K562 (cell line): ENCODE measurements around the gene ZNF782. TPM values are rescaled to one million over a fixed set of nuclear protein-coding genes. Genes with fewer than 3 reads are reported as not detected.

ENCODE experiments used
- BACH1 ChIP-seq: fragments of 200-800 bp; sonication (Bioruptor generic); IDR thresholded peaks from 2 replicates; pipeline ENCODE4 v1.6.1; 2016; ENCODE audit warnings: missing genetic modification characterization, missing compliant biosample characterization
- CBFB ChIP-seq: sonication (generic); formaldehyde crosslinking; IDR thresholded peaks from 2 replicates; pipeline ENCODE4 v1.4.0; 2020; ENCODE audit warnings: mild to moderate bottlenecking, missing genetic modification reagents
- DIDO1 ChIP-seq: fragments of 450-650 bp; IDR thresholded peaks from 2 replicates; pipeline ENCODE4 v1.6.1; 2016; ENCODE audit warnings: low read depth, missing biosample characterization, missing genetic modification characterization
- HNRNPUL1 ChIP-seq: fragments of 200-400 bp; formaldehyde crosslinking; IDR thresholded peaks from 2 replicates; pipeline ENCODE4 v1.6.1; 2017; ENCODE audit warnings: low read length
- KHSRP ChIP-seq: fragments of 450-650 bp; IDR thresholded peaks from 2 replicates; pipeline ENCODE4 v1.6.1; 2017
- MAFG ChIP-seq: fragments of 450-650 bp; conservative IDR thresholded peaks from 2 replicates; pipeline ENCODE4 v1.6.1; 2016; ENCODE audit warnings: missing genetic modification characterization, missing compliant biosample characterization
- MIER1 ChIP-seq: fragments of 450-650 bp; IDR thresholded peaks from 2 replicates; pipeline ENCODE4 v1.6.1; 2016; ENCODE audit warnings: antibody characterized with exemption, mild to moderate bottlenecking, low read depth
- PURB ChIP-seq: sonication (generic); formaldehyde crosslinking; IDR thresholded peaks from 2 replicates; pipeline ENCODE4 v1.9.0; 2021; ENCODE audit warnings: low read depth, mild to moderate bottlenecking, missing genetic modification reagents
- RHOXF2B ChIP-seq: fragments of 250-450 bp; sonication (Bioruptor Pico); conservative IDR thresholded peaks from 2 replicates; pipeline ENCODE4 v1.5.1; 2021
- TAF1 ChIP-seq: IDR thresholded peaks from 2 replicates; pipeline ENCODE4 v1.6.1; 2011; ENCODE audit warnings: mild to moderate bottlenecking, low read length, moderate library complexity; ENCODE audit not compliant: insufficient read depth, control insufficient read depth, severe bottlenecking; ENCODE audit errors: extremely low read depth
- TEAD1 ChIP-seq, 2 experiments: fragments of 450-650 bp in 1 of 2; sonication (generic) in 1 of 2; formaldehyde crosslinking; IDR thresholded peaks; 2 replicates each; pipeline versions ENCODE4 v1.4.0 to v1.8.0; 2020 to 2022; ENCODE audit warnings: mild to moderate bottlenecking in 2 of 2, missing genetic modification reagents in 1 of 2
- TRIM28 ChIP-seq: fragments of 450-650 bp; IDR thresholded peaks from 2 replicates; pipeline ENCODE4 v1.6.1; 2017
- ZEB2 ChIP-seq: fragments of 450-650 bp; IDR thresholded peaks from 2 replicates; pipeline ENCODE4 v1.6.1; 2016
- ZFP91 ChIP-seq: sonication (generic); formaldehyde crosslinking; IDR thresholded peaks from 2 replicates; pipeline ENCODE4 v1.8.0; 2022; ENCODE audit warnings: mild to moderate bottlenecking, missing genetic modification reagents
- ZNF133 ChIP-seq: fragments of 250-450 bp; sonication (Bioruptor Pico); IDR thresholded peaks from 2 replicates; pipeline ENCODE4 v1.4.0; 2020; ENCODE audit warnings: mild to moderate bottlenecking
- ZNF140 ChIP-seq: fragments of 250-450 bp; sonication (Bioruptor Pico); IDR thresholded peaks from 2 replicates; pipeline ENCODE4 v1.8.0; 2021; ENCODE audit warnings: moderate library complexity, mild to moderate bottlenecking, inconsistent platforms
- ZNF184 ChIP-seq: sonication (generic); formaldehyde crosslinking; IDR thresholded peaks from 2 replicates; pipeline ENCODE4 v1.5.0; 2020; ENCODE audit warnings: missing genetic modification reagents
- ZNF3 ChIP-seq: fragments of 250-450 bp; sonication (Bioruptor Pico); IDR thresholded peaks from 2 replicates; pipeline ENCODE4 v1.5.0; 2021; ENCODE audit warnings: mild to moderate bottlenecking, moderate library complexity
- ZNF584 ChIP-seq: fragments of 200-800 bp; sonication (Bioruptor generic); IDR thresholded peaks from 2 replicates; pipeline ENCODE4 v1.6.1; 2016; ENCODE audit warnings: low read depth, mild to moderate bottlenecking, missing genetic modification characterization, missing compliant biosample characterization
- ZNF77 ChIP-seq: fragments of 250-450 bp; sonication (Bioruptor Pico); IDR thresholded peaks from 2 replicates; pipeline ENCODE4 v1.5.0; 2020
- polyA plus RNA-seq, 8 experiments: library from polyadenylated mRNA; depleted of rRNA in 4 of 8; stranded (reverse) in 5 of 8; unstranded in 3 of 8; fragments of >200 nt; fragmentation: Nextera tagmentation in 2 of 8; fragmentation: Illumina TruSeq in 1 of 8; extraction: Ambion mirVana in 2 of 8; extraction: Trizol in 1 of 8; gene quantifications; 2 replicates each; pipeline versions ENCODE4 v1.2.1 to v1.2.3, GENCODE V29; 2011 to 2014; ENCODE audit warnings: inconsistent platforms in 1 of 8, missing spikeins in 1 of 8
- total RNA-seq, 7 experiments: library from RNA; depleted of rRNA in 6 of 7; stranded (reverse); fragments of >200 nt in 6 of 7; fragmentation: Illumina TruSeq in 2 of 7; extraction: Trizol in 2 of 7; gene quantifications; 2 replicates each; pipeline versions ENCODE4 v1.2.1 to v1.2.3, GENCODE V29; 2011 to 2021; ENCODE audit warnings: low replicate concordance in 1 of 7
- TF ChIP-seq, protein P1 (sequence below), 2 experiments: fragments of 200-800 bp in 1 of 2; sonication (Bioruptor generic) in 1 of 2; sonication (generic) in 1 of 2; formaldehyde crosslinking in 1 of 2; IDR thresholded peaks in 1 of 2; conservative IDR thresholded peaks in 1 of 2; 2 replicates each; pipeline versions ENCODE4 v1.5.0 to v1.6.1; 2016 to 2020; ENCODE audit warnings: missing compliant biosample characterization in 1 of 2, missing genetic modification characterization in 1 of 2, missing genetic modification reagents in 1 of 2
- TF ChIP-seq, protein P2 (sequence below): fragments of 200-400 bp; formaldehyde crosslinking; IDR thresholded peaks from 2 replicates; pipeline ENCODE4 v1.6.1; 2017; ENCODE audit warnings: mild to moderate bottlenecking, low read depth, low read length, moderate library complexity

Gene ZNF782
- total and polyA plus RNA-seq, 9 of the 15 experiments (the other 6 are each of a cell fraction or from before 2014, with no cell fraction given) = 0.38 to 8.8 (median 4.5) TPM

DNA sequence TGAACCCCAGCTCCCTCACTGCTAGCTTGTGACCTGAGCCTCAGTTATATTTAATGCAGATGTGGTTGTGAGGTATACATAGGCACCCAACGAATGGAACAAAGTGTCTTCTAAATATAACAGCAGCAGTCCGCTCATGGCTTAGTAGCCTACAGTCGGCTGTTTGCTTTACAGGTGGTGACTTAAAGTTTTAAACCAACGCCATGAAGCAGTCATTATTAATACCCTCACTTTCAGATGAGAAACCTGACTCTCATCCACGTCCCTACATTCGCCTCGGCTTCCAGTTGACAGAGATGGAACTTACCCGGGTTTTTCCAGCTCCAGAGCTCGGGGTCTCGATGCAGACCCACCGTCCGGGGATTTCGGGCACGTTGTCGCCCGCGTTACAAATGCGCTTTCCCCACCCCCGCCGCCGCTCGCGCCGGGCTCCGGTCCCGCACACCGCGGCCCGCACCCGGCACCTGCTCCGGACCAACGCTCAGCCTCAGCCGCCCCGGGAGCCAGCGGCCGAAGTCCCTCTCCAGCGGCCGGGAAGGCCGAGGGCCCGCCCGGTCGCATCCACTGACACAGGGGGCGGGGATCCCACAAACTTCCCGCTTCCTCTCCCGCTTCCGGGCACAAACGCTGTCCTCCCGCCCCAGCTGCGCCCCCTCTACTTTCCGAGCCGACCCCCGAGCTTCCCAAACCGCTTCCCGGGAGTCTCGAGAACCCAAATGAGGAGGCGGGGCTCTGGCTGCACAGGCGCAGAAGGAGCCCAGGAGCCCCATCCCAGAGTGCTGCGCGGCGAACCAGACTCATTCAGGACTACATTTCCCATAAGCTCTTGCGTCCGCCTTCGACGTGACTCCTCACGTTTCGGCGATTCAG is at the start of gene ZNF782 (continued):
- TF ChIP-seq, protein P1, sequence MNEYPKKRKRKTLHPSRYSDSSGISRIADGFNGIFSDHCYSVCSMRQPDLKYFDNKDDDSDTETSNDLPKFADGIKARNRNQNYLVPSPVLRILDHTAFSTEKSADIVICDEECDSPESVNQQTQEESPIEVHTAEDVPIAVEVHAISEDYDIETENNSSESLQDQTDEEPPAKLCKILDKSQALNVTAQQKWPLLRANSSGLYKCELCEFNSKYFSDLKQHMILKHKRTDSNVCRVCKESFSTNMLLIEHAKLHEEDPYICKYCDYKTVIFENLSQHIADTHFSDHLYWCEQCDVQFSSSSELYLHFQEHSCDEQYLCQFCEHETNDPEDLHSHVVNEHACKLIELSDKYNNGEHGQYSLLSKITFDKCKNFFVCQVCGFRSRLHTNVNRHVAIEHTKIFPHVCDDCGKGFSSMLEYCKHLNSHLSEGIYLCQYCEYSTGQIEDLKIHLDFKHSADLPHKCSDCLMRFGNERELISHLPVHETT (CRISPR knock-in tag; conservative IDR thresholded peaks at IDR 0.05 in 1 of 2, IDR thresholded peaks at IDR 0.05 in 1 of 2) = no peak
- TF ChIP-seq ZEB2 (no peak), RHOXF2B (CRISPR knock-in tag) (no peak), HNRNPUL1 (no peak), TRIM28 (no peak), ZNF184 (CRISPR knock-in tag) (no peak), ZNF133 (CRISPR knock-in tag) (no peak), MAFG (no peak), KHSRP (no peak), ZNF3 (CRISPR knock-in tag) (no peak), ZNF584 (CRISPR knock-in tag) (no peak), ZNF77 (CRISPR knock-in tag) (no peak), CBFB (CRISPR knock-in tag) (no peak), ZNF140 (CRISPR knock-in tag) (no peak), DIDO1 (tag) (no peak), TAF1 (peak; percentile 41), PURB (CRISPR knock-in tag) (no peak), BACH1 (tag) (peak; percentile 53; the same call in 1 of the 2 replicates), TEAD1 (CRISPR knock-in tag; IDR thresholded peaks at IDR 0.05) (0 out of 4 replicates have a peak, but pooled peaks of 1 of the 2 experiments have one; percentile 33), MIER1 (no peak), ZFP91 (CRISPR knock-in tag) (no peak)
- TF ChIP-seq, protein P2, sequence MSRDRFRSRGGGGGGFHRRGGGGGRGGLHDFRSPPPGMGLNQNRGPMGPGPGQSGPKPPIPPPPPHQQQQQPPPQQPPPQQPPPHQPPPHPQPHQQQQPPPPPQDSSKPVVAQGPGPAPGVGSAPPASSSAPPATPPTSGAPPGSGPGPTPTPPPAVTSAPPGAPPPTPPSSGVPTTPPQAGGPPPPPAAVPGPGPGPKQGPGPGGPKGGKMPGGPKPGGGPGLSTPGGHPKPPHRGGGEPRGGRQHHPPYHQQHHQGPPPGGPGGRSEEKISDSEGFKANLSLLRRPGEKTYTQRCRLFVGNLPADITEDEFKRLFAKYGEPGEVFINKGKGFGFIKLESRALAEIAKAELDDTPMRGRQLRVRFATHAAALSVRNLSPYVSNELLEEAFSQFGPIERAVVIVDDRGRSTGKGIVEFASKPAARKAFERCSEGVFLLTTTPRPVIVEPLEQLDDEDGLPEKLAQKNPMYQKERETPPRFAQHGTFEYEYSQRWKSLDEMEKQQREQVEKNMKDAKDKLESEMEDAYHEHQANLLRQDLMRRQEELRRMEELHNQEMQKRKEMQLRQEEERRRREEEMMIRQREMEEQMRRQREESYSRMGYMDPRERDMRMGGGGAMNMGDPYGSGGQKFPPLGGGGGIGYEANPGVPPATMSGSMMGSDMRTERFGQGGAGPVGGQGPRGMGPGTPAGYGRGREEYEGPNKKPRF = no peak
